ENCODE results near the gene JARID2. TPM values are rescaled to one million over a fixed set of nuclear protein-coding genes. Genes with fewer than 3 reads are reported as not detected.
A peak's percentile ranks its signal among the peaks of the same experiment; 100 is the strongest.

JARID2 gene
- total and polyA plus RNA-seq, 7 experiments from 2014 or later = 6.9 to 39.6 (median 24.1) TPM

DNA sequence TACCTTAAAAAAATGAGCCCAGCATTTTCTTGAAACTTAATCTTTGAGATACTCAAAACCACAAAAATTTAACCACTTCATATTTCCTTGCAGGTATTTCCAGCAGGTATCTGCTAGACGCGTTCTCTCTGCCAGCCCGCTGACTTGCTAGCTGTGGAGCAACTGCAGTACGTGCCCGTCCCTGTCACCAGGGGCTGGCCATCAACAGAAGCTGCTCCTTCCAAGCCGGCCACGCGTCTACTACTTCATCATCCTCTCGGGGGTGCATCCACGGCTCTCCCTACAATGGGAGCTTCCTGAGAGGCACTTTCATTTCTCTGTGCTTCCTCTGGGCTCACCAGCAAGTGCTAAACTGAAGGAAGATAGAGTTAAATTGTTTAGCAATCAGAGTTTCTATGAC is 284.5 kb downstream of the JARID2 start:
- peaks cover 0 to 9% (median 6%) of the 10 kb centered on the region in 11 donors for H3K9me3 Mint-ChIP-seq
- intact Hi-C loops (cut with micrococcal nuclease) = no loop called here
- no peaks in the 10 kb centered on the region for H3K27me3 Mint-ChIP-seq
- no peaks in the 10 kb centered on the region for H3K9me3 ChIP-seq (ENCODE audit: control insufficient read depth in 2 of 3, low read length in 3 of 3)
- peaks cover 26 to 67% (median 51%) of the 10 kb centered on the region in 5 donors for H3K36me3 Mint-ChIP-seq
- CTCF ChIA-PET = no interaction called here
- POLR2A ChIA-PET = no interaction called here
- no peaks in the 10 kb centered on the region for H3K27me3 ChIP-seq (ENCODE audit: control insufficient read depth in 2 of 2, insufficient read depth in 2 of 2, low read length in 2 of 2)
- peak overlapping the region in 7 of 10 donors; percentile 20 to 62 (median 52) for H3K4me3 Mint-ChIP-seq
- peaks cover 0 to 3% of the 10 kb centered on the region in 2 donors for H3K4me1 ChIP-seq (ENCODE audit: control insufficient read depth in 2 of 2, insufficient read depth in 2 of 2, low read length in 2 of 2)
- no peak overlapping the region for H3K4me3 ChIP-seq (ENCODE audit: low read length)
- H3K36me3 ChIP-seq (ENCODE audit: control insufficient read depth in 2 of 3, insufficient read depth in 3 of 3, low read length in 3 of 3) = peaks cover 0 to 30% (median 0%) of the 10 kb centered on the region in 3 experiments
- DNase-seq (no peak), ATAC-seq (no peak)
- peak overlapping the region in 8 of 9 donors; percentile 53 to 88 (median 76) for H3K27ac Mint-ChIP-seq
- H3K27ac ChIP-seq (ENCODE audit: low read depth, low read length) = no peak overlapping the region
- peaks cover 10 to 54% (median 32%) of the 10 kb centered on the region in 7 donors for H3K4me1 Mint-ChIP-seq

DNA sequence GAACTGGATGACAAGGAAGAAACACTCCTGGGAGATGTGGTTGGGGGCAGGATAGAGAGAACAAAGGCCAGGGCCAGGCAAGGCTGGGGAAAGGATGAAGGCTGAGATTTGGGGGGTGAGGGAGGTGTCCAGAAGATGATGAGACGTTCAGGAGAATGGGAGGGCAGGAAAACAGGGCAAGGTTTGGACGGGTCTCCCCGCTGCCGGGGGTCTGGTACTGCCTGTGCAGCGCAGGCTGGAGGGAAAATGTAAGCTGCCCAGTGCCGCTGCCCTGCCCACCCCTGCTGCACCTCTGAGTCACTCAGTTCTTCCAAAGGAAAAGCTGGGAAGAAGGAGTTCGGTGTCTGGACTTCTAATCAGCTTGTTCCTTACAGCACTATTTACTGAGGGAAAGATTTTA is 286.1 kb downstream of the JARID2 start:
- Mint-ChIP-seq H3K4me1 (peaks cover 4 to 40% (median 17%) of the 10 kb centered on the region in 7 donors), H3K27ac (peak overlapping the region in 4 of 9 donors; percentile 23 to 71 (median 37)), H3K36me3 (peaks cover 13 to 51% (median 35%) of the 10 kb centered on the region in 5 donors), H3K4me3 (no peak overlapping the region), H3K27me3 (no peaks in the 10 kb centered on the region), H3K9me3 (peaks cover 0 to 8% (median 0%) of the 10 kb centered on the region in 11 donors)
- ATAC-seq (no peak), DNase-seq (no peak)
- no peaks in the 10 kb centered on the region for H3K9me3 ChIP-seq (ENCODE audit: control insufficient read depth in 2 of 3, low read length in 3 of 3)
- intact Hi-C loops (cut with micrococcal nuclease) = no loop called here
- H3K27ac ChIP-seq (ENCODE audit: low read depth, low read length) = no peak overlapping the region
- H3K4me3 ChIP-seq (ENCODE audit: low read length) = no peak overlapping the region
- ChIA-PET CTCF (interaction anchor here (0.5 kb wide), 1 partner anchor 70 kb away, joined by 3 read pairs; no protein-coding TSS in a partner anchor), POLR2A (no interaction called here)
- peaks cover 0 to 3% of the 10 kb centered on the region in 2 donors for H3K4me1 ChIP-seq (ENCODE audit: control insufficient read depth in 2 of 2, insufficient read depth in 2 of 2, low read length in 2 of 2)
- H3K36me3 ChIP-seq (ENCODE audit: control insufficient read depth in 2 of 3, insufficient read depth in 3 of 3, low read length in 3 of 3) = peaks cover 0 to 25% (median 0%) of the 10 kb centered on the region in 3 experiments
- H3K27me3 ChIP-seq (ENCODE audit: control insufficient read depth in 2 of 2, insufficient read depth in 2 of 2, low read length in 2 of 2) = no peaks in the 10 kb centered on the region

DNA sequence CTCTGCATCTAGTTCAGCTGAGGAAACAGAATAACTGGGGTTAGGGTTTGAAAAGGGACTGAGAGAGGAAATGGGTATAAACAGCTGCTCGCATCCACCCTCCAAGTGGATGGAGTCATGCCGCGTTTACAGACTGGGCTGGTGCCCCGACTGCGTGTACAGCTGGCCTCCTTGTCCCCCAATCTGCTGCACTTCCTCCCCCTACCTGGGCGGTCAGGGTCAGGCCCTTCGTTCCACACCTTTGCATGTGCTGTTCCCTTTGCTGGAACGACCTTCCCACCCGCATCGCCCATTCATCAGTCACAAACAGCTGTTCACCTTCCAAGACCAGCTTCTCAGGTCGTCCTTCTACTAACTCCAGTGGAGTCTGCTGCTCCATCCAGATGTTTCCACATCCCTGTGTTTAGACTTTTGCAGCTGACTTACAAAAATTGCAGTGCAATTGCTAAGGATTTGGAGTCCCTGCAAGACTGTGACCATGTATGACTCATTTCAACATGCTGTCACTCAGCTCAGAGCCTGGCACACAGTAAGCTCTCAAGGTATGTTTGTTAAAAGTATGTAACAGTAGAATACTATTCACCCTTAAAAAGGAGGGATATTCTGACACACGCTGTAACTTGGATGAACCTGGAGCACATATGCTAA is 287.6 kb downstream of the JARID2 start:
- DNase-seq (no peak), ATAC-seq (no peak)
- Mint-ChIP-seq H3K27ac (peak overlapping the region in 2 of 9 donors; percentile 19 to 29), H3K4me3 (no peak overlapping the region), H3K36me3 (peaks cover 5 to 43% (median 25%) of the 10 kb centered on the region in 5 donors), H3K9me3 (peaks cover 0 to 4% (median 0%) of the 10 kb centered on the region in 11 donors), H3K4me1 (peaks cover 8 to 39% (median 19%) of the 10 kb centered on the region in 7 donors), H3K27me3 (no peaks in the 10 kb centered on the region)
- Histone ChIP-seq H3K27ac (ENCODE audit: low read depth, low read length) (no peak overlapping the region), H3K27me3 (ENCODE audit: control insufficient read depth in 2 of 2, insufficient read depth in 2 of 2, low read length in 2 of 2) (no peaks in the 10 kb centered on the region), H3K4me1 (ENCODE audit: control insufficient read depth in 2 of 2, insufficient read depth in 2 of 2, low read length in 2 of 2) (peaks cover 0 to 3% of the 10 kb centered on the region in 2 donors), H3K9me3 (ENCODE audit: control insufficient read depth in 2 of 3, low read length in 3 of 3) (no peaks in the 10 kb centered on the region), H3K4me3 (ENCODE audit: low read length) (no peak overlapping the region), H3K36me3 (ENCODE audit: control insufficient read depth in 2 of 3, insufficient read depth in 3 of 3, low read length in 3 of 3) (peaks cover 0 to 20% (median 0%) of the 10 kb centered on the region in 3 experiments)
- POLR2A ChIA-PET = no interaction called here
- intact Hi-C loops (cut with micrococcal nuclease) = no loop called here
- CTCF ChIA-PET = interaction anchor here (1.1 kb wide), 1 partner anchor 597 kb away, joined by 4 read pairs; no protein-coding TSS in a partner anchor

DNA sequence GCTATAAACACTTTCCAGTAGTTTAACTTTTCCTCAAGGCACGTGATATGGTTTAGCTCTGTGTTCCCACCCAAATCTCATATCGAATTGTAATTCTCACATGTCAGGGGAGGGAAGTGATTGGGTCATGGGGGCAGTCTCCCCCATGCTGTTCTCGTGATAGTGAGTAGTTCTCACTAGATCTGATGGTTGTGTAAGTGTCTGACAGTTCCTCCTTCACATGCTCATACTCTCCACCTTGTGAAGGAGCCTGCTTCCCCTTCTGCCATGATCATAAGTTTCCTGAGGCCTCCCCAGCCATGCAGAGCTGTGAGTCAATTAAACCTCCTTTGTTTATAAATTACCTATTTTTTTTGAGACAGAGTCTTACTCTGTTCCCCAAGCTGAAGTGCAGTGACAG is 289.1 kb downstream of the JARID2 start:
- intact Hi-C loops (cut with micrococcal nuclease) = no loop called here
- no peaks in the 10 kb centered on the region for H3K27me3 Mint-ChIP-seq
- no peak overlapping the region for H3K4me3 Mint-ChIP-seq
- ChIA-PET POLR2A (no interaction called here), CTCF (no interaction called here)
- Histone ChIP-seq H3K4me1 (ENCODE audit: control insufficient read depth in 2 of 2, insufficient read depth in 2 of 2, low read length in 2 of 2) (no peaks in the 10 kb centered on the region), H3K9me3 (ENCODE audit: control insufficient read depth in 2 of 3, low read length in 3 of 3) (no peaks in the 10 kb centered on the region), H3K4me3 (ENCODE audit: low read length) (no peak overlapping the region), H3K27ac (ENCODE audit: low read depth, low read length) (no peak overlapping the region), H3K27me3 (ENCODE audit: control insufficient read depth in 2 of 2, insufficient read depth in 2 of 2, low read length in 2 of 2) (no peaks in the 10 kb centered on the region), H3K36me3 (ENCODE audit: control insufficient read depth in 2 of 3, insufficient read depth in 3 of 3, low read length in 3 of 3) (peaks cover 0 to 13% (median 0%) of the 10 kb centered on the region in 3 experiments)
- ATAC-seq (peak; percentile 80), DNase-seq (no peak)
- peaks cover 5 to 38% (median 18%) of the 10 kb centered on the region in 5 donors for H3K36me3 Mint-ChIP-seq
- peaks cover 8 to 38% (median 22%) of the 10 kb centered on the region in 7 donors for H3K4me1 Mint-ChIP-seq
- H3K9me3 Mint-ChIP-seq = peaks cover 0 to 4% (median 0%) of the 10 kb centered on the region in 11 donors
- peak overlapping the region in 2 of 9 donors; percentile 13 to 72 for H3K27ac Mint-ChIP-seq

DNA sequence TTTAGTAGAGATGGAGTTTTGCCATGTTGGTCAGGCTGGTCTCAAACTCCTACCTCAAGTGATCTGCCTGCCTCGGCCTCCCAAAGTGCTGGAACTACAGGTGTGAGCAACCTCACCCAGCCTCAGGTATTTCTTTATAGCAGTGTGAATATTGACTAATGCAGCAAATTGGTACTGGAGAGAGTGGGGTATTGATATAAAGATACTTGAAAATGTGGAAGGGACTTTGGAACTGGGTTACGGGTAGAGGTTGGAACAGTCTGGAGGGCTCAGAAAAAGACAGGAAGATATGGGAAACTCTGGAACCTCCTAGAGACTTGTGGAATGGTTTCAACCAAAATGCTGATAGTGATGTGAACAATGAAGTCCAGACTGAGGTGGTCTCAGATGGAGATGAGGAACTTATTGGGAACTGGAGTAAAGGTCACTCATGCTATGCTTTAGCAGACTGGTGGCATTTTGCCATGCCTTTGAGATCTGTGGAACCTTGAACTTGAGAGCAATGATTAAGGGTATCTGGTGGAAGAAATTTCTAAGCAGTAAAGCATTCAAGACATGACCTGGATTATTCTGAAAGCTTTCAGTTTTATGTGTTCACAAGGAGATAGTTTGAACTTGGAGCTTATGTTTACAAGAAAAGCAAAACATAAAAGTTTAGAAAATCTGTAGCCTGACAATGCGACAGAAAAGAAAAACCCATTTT is 289.8 kb downstream of the JARID2 start:
- Histone ChIP-seq H3K36me3 (ENCODE audit: control insufficient read depth in 2 of 3, insufficient read depth in 3 of 3, low read length in 3 of 3) (peaks cover 0 to 13% (median 0%) of the 10 kb centered on the region in 3 experiments), H3K4me3 (ENCODE audit: low read length) (no peak overlapping the region), H3K4me1 (ENCODE audit: control insufficient read depth in 2 of 2, insufficient read depth in 2 of 2, low read length in 2 of 2) (no peaks in the 10 kb centered on the region), H3K27ac (ENCODE audit: low read depth, low read length) (no peak overlapping the region), H3K9me3 (ENCODE audit: control insufficient read depth in 2 of 3, low read length in 3 of 3) (no peaks in the 10 kb centered on the region), H3K27me3 (ENCODE audit: control insufficient read depth in 2 of 2, insufficient read depth in 2 of 2, low read length in 2 of 2) (no peaks in the 10 kb centered on the region)
- H3K27ac Mint-ChIP-seq = peak overlapping the region in 3 of 9 donors; percentile 4 to 39 (median 12)
- ATAC-seq (no peak), DNase-seq (no peak)
- H3K36me3 Mint-ChIP-seq = peaks cover 5 to 33% (median 17%) of the 10 kb centered on the region in 5 donors
- intact Hi-C loops (cut with micrococcal nuclease) = no loop called here
- H3K4me1 Mint-ChIP-seq = peaks cover 6 to 34% (median 17%) of the 10 kb centered on the region in 7 donors
- CTCF ChIA-PET = no interaction called here
- no peak overlapping the region for H3K4me3 Mint-ChIP-seq
- H3K9me3 Mint-ChIP-seq = peaks cover 0 to 4% (median 0%) of the 10 kb centered on the region in 11 donors
- POLR2A ChIA-PET = no interaction called here
- no peaks in the 10 kb centered on the region for H3K27me3 Mint-ChIP-seq

DNA sequence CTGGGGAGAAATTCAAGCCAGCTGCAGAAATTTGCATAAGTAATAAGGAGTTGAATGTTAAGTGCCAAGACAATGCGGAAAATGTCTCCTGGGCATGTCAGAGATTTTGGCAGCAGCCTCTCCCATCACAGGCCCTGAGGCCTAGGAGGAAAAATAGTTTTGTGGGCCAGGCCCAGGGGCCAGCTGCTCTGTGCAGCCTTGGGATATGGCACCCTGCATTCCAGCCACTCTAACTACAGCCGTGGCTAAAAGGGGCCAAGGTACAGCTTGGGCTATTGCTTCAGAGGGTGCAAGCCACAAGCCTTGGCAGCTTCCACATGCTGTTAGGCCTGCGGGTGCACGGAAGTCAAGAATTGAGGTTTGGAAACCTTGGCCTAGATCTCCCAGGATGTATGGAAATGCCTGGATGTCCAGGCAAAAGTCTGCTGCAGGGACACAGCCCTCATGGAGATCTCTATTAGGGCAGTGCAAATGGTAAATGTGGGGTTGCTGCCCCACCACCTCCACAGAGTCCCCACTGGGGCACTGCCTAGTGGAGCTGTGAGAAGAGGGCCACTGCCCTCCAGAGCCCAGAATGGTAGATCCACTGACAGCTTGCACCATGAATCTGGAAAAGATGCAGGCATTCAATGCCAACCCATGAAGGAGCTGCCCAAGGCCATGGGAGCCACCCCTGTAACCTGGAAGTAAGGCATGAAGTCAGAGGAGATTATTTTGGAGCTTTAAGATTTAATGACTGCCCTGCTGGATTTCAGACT is 290.5 kb downstream of the JARID2 start:
- H3K9me3 ChIP-seq (ENCODE audit: control insufficient read depth in 2 of 3, low read length in 3 of 3) = no peaks in the 10 kb centered on the region
- Mint-ChIP-seq H3K9me3 (peaks cover 0 to 4% (median 0%) of the 10 kb centered on the region in 11 donors), H3K4me1 (peaks cover 4 to 32% (median 12%) of the 10 kb centered on the region in 7 donors), H3K4me3 (no peak overlapping the region), H3K36me3 (peaks cover 5 to 28% (median 17%) of the 10 kb centered on the region in 5 donors), H3K27me3 (no peaks in the 10 kb centered on the region), H3K27ac (no peak overlapping the region)
- CTCF ChIA-PET = no interaction called here
- DNase-seq = no peak
- intact Hi-C loops (cut with micrococcal nuclease) = no loop called here
- H3K4me3 ChIP-seq (ENCODE audit: low read length) = no peak overlapping the region
- ATAC-seq = no peak
- no peak overlapping the region for H3K27ac ChIP-seq (ENCODE audit: low read depth, low read length)
- H3K27me3 ChIP-seq (ENCODE audit: control insufficient read depth in 2 of 2, insufficient read depth in 2 of 2, low read length in 2 of 2) = no peaks in the 10 kb centered on the region
- no peaks in the 10 kb centered on the region for H3K4me1 ChIP-seq (ENCODE audit: control insufficient read depth in 2 of 2, insufficient read depth in 2 of 2, low read length in 2 of 2)
- POLR2A ChIA-PET = no interaction called here
- H3K36me3 ChIP-seq (ENCODE audit: control insufficient read depth in 2 of 3, insufficient read depth in 3 of 3, low read length in 3 of 3) = peaks cover 0 to 10% (median 0%) of the 10 kb centered on the region in 3 experiments
